ENCODE measurements around the gene TBC1D22A.

The TBC1D22A gene

DNA sequence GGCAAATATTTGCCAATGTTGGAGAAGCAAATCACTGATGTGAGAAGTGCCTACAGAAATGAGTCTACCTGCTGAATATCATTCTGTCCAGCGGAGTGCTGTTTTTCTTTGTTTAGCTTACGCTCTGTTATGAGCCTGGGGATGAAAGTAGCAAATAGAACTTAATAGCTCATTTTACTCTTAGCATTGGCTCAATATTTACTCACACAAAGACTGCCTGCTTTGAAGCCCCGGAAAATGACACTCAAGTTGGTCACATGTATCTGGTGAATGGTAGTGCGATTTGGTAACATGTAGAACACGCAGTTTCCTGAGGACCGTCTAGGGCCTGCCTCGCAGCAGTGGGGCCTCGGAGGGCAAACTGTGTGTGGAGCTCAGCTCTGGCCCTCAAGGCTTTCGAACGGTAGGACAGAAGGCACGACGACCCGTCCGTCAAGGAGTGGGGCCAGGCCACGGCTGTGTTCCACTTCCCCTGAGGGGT is 38.9 kb downstream of the TBC1D22A start:
- no peaks in the 10 kb centered on the region for H3K27me3 ChIP-seq (ENCODE audit: insufficient read depth, low read length)
- no peak overlapping the region for H3K4me3 ChIP-seq (ENCODE audit: low read length)
- no peak overlapping the region for H3K27ac ChIP-seq (ENCODE audit: low read length)
- H3K36me3 ChIP-seq (ENCODE audit: insufficient read depth, low read depth, low read length), result peaks cover 13% of the 10 kb centered on the region
- H3K9me3 ChIP-seq (ENCODE audit: insufficient read depth, low read depth, low read length), result no peaks in the 10 kb centered on the region
- no peak overlapping the region for H3K9ac ChIP-seq (ENCODE audit: low read depth, low read length)
- peaks cover 2% of the 10 kb centered on the region; the same call in 1 of the 2 replicates for H3K4me1 ChIP-seq (ENCODE audit: insufficient read depth, low read length)

DNA sequence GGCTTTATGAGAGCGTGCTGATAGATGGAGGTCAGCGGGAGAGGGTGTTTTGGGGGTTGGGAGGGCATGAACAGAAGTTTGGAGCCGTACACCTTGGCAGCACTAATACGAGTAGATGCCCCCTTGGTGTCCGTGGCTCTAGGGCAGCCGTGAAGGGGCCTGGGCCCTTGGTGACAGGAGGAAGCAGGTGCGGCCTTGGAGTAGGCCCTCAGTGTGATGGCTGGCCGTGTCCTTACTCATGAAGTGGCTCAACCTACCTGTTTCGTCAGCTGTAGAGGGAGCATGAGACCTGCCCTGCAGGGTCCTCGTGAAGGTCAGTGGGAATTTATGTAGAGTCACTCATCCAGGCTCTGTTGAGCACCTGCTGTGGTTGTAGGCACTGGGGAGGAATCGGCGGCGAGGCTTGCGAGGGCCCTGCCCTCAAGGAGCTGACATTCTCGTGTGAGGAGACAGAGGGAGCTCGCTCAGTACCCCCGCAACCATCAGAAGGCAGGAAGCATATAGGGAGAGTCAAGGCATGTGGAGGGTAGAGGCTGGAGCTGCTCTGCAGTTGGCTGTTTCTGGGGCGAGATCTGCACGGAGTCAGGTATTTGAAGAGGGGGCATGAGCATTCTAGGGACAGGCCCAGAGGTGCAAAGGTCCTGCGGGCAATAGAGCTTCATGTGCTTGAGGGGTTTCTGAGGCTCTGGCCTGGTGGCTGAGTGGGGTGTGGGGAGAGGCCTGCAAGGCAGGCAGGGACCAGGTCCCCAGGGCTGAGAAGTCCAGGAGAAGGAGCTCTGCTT is 39.6 kb downstream of the TBC1D22A start:
- no peak overlapping the region for H3K27ac ChIP-seq (ENCODE audit: low read length)
- H3K27me3 ChIP-seq (ENCODE audit: insufficient read depth, low read length), result no peaks in the 10 kb centered on the region
- peaks cover 13% of the 10 kb centered on the region for H3K36me3 ChIP-seq (ENCODE audit: insufficient read depth, low read depth, low read length)
- H3K4me3 ChIP-seq (ENCODE audit: low read length), result no peak overlapping the region
- H3K9me3 ChIP-seq (ENCODE audit: insufficient read depth, low read depth, low read length), result no peaks in the 10 kb centered on the region
- H3K4me1 ChIP-seq (ENCODE audit: insufficient read depth, low read length), result peaks cover 4% of the 10 kb centered on the region
- H3K9ac ChIP-seq (ENCODE audit: low read depth, low read length), result no peak overlapping the region

DNA sequence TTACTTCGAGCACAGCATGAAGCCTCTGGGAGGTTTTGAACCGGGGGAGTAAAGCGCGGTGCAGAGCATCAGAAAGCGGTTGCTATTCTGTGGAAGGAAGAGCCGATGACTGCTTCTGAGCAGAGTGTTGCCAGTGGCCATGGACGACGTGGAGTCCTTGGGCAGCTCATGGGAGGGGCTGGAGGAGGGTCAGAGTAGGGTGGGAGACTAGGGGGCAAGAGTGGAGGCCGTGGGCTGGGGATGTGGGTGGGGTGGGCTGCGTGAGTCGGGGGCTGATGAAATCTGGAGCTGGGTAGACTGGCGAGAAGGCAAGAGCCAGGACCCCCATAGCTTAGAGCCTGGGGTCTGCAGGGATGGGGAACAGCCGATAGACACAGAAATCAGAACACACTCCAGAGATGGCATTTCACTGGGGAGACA is 40.2 kb downstream of the TBC1D22A start:
- Histone ChIP-seq H3K36me3 (ENCODE audit: insufficient read depth, low read depth, low read length) (peaks cover 13% of the 10 kb centered on the region), H3K27me3 (ENCODE audit: insufficient read depth, low read length) (no peaks in the 10 kb centered on the region), H3K9ac (ENCODE audit: low read depth, low read length) (no peak overlapping the region), H3K4me3 (ENCODE audit: low read length) (no peak overlapping the region), H3K4me1 (ENCODE audit: insufficient read depth, low read length) (peaks cover 6% of the 10 kb centered on the region), H3K9me3 (ENCODE audit: insufficient read depth, low read depth, low read length) (no peaks in the 10 kb centered on the region), H3K27ac (ENCODE audit: low read length) (no peak overlapping the region)

DNA sequence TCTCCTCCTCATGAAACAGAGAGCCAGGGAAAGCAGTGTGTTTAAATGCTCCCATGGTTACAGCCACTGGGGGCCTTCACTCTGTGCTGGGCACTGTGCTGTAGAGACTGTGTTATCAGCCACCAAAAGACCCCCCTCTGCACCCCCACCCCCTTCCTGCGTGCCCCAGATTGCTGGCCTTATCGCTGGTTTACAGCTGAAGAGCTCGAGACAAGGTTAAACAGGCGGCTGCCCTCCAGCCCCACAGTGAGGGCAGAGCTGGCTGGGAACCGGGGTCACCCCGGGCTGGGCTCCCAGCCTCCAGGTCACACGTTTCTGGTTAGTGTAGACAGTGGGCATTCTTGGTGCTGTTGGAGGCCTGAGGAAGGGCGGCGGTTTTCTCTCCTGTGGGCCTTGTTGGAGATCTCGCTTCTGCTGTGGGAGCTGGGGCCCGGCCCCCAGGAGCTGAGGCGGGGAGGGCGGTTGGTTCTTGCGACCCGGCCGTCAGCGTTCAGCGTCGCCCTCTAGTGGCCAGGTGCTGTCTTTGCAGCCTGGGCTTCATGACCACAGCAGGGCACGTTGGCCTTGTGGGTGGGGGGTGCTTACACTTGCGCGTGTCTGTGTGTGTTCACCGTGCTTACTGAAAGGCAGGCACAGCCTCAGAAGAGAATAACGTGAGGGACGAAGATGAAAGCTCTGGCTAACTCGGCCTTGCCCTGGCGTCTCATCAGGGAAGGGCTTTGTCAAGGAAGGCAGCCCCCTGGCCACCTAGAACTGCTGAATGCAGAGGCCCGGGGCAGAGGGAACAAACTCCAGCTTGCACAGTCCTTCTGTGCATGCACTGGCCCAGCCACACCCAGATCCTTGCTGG is 40.8 kb downstream of the TBC1D22A start:
- peaks cover 13% of the 10 kb centered on the region for H3K36me3 ChIP-seq (ENCODE audit: insufficient read depth, low read depth, low read length)
- H3K27ac ChIP-seq (ENCODE audit: low read length), result no peak overlapping the region
- H3K9me3 ChIP-seq (ENCODE audit: insufficient read depth, low read depth, low read length), result no peaks in the 10 kb centered on the region
- H3K27me3 ChIP-seq (ENCODE audit: insufficient read depth, low read length), result no peaks in the 10 kb centered on the region
- peaks cover 6% of the 10 kb centered on the region for H3K4me1 ChIP-seq (ENCODE audit: insufficient read depth, low read length)
- no peak overlapping the region for H3K9ac ChIP-seq (ENCODE audit: low read depth, low read length)
- no peak overlapping the region for H3K4me3 ChIP-seq (ENCODE audit: low read length)

DNA sequence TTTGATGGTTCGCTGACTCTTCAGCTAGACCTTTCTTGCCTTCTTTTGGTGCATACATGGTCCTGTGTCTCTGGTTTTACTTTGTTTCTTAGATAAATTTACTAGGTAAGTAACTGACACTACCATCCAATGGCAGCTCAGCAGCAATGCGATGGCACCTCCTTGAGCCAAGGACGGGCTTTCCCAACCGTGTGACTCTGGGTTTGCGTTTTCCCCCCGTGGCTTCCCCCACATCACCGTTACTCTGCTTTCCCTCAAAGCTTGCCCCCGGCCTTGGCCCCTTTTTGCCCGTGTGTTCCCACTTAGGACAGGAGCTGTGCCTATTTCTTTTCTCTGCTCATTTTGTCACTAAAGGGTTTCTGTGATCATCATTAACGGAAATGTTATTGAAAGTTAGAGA is 41.5 kb downstream of the TBC1D22A start:
- Histone ChIP-seq H3K27me3 (ENCODE audit: insufficient read depth, low read length) (no peaks in the 10 kb centered on the region), H3K4me1 (ENCODE audit: insufficient read depth, low read length) (peaks cover 6% of the 10 kb centered on the region), H3K4me3 (ENCODE audit: low read length) (no peak overlapping the region), H3K9me3 (ENCODE audit: insufficient read depth, low read depth, low read length) (no peaks in the 10 kb centered on the region), H3K36me3 (ENCODE audit: insufficient read depth, low read depth, low read length) (peaks cover 13% of the 10 kb centered on the region), H3K27ac (ENCODE audit: low read length) (no peak overlapping the region), H3K9ac (ENCODE audit: low read depth, low read length) (no peak overlapping the region)

DNA sequence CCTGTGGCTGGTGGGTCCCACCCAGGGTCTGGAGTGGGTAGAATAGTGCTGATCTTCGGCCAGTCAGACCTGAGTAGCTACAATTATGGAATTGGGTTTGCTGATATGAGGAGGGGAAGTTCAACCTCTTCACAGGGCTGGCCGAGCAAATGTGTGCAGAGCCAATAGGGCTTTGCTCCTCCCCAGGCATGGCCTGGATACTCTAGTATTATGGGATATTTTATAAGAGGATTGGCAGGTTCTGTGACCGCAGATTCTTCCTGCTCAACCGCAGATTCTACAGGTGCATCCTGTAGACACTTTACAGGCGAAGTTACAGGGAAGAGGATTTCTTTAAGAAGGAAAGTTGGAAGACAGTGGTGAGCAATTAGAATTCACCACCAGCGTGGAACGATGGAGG is 44.3 kb downstream of the TBC1D22A start:
- Histone ChIP-seq H3K4me1 (ENCODE audit: insufficient read depth, low read length) (peaks cover 6% of the 10 kb centered on the region), H3K9me3 (ENCODE audit: insufficient read depth, low read depth, low read length) (no peaks in the 10 kb centered on the region), H3K27ac (ENCODE audit: low read length) (no peak overlapping the region), H3K4me3 (ENCODE audit: low read length) (no peak overlapping the region), H3K36me3 (ENCODE audit: insufficient read depth, low read depth, low read length) (no peaks in the 10 kb centered on the region), H3K27me3 (ENCODE audit: insufficient read depth, low read length) (no peaks in the 10 kb centered on the region), H3K9ac (ENCODE audit: low read depth, low read length) (no peak overlapping the region; the same call in 1 of the 2 replicates)

DNA sequence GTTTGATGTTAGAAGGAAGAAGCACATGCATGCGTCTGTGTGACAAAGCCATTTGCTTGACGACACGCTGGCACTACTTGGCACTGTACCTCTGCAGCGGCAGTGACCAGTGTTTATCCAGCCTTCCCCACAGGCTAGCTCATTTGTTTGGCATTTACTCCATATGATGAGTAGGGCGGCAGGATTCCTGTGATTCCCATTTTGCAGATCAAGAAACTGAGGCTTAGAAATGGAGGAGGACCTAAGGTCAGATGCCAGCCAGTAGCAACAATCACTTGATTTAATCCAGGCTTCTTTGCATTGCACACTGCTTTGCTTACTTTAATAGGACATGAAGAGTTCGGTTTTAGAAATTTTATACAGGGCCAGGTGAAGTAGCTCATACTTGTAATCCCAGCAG is 45.0 kb downstream of the TBC1D22A start:
- Histone ChIP-seq H3K4me3 (ENCODE audit: low read length) (no peak overlapping the region), H3K9ac (ENCODE audit: low read depth, low read length) (no peak overlapping the region), H3K27ac (ENCODE audit: low read length) (no peak overlapping the region), H3K36me3 (ENCODE audit: insufficient read depth, low read depth, low read length) (no peaks in the 10 kb centered on the region), H3K9me3 (ENCODE audit: insufficient read depth, low read depth, low read length) (no peaks in the 10 kb centered on the region), H3K27me3 (ENCODE audit: insufficient read depth, low read length) (no peaks in the 10 kb centered on the region), H3K4me1 (ENCODE audit: insufficient read depth, low read length) (peaks cover 6% of the 10 kb centered on the region)

DNA sequence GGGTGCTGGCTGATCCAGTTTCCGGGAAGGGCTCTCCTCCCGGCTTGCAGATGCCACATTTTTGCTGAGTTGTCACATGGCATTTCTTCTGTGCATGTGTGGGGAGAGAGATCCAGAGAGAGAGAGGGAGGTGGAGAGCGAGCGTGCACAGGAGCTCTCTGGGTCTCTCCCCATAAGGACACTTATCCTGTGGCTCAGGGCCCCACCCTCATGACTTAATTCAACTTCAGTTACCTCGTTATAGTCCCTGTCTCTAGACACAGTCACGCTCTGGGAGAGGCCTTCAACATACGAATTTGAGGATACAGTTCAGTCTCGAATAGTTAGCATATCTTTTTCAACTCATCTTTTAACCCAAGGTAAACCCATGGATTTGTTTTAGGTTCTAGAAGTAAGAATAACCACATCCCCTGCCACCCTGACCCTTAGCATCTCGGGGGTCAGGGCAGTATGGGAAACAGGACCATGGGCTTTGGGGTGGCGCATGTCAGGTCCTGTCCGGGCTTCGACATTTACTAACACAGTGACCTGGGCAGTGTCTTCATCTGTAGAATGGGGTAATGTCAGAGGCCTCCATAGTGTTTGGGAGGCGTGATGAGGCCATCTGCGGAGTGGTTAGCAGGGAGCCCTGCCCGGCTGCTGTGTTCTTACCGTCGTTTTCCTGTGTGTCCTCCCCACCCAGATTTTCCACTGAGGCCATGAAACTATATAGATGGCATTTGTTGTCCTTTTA is 46.9 kb downstream of the TBC1D22A start:
- Histone ChIP-seq H3K27ac (ENCODE audit: low read length) (no peak overlapping the region), H3K9me3 (ENCODE audit: insufficient read depth, low read depth, low read length) (no peaks in the 10 kb centered on the region), H3K4me1 (ENCODE audit: insufficient read depth, low read length) (peaks cover 6% of the 10 kb centered on the region), H3K27me3 (ENCODE audit: insufficient read depth, low read length) (no peaks in the 10 kb centered on the region), H3K36me3 (ENCODE audit: insufficient read depth, low read depth, low read length) (no peaks in the 10 kb centered on the region), H3K9ac (ENCODE audit: low read depth, low read length) (no peak overlapping the region), H3K4me3 (ENCODE audit: low read length) (no peak overlapping the region)

DNA sequence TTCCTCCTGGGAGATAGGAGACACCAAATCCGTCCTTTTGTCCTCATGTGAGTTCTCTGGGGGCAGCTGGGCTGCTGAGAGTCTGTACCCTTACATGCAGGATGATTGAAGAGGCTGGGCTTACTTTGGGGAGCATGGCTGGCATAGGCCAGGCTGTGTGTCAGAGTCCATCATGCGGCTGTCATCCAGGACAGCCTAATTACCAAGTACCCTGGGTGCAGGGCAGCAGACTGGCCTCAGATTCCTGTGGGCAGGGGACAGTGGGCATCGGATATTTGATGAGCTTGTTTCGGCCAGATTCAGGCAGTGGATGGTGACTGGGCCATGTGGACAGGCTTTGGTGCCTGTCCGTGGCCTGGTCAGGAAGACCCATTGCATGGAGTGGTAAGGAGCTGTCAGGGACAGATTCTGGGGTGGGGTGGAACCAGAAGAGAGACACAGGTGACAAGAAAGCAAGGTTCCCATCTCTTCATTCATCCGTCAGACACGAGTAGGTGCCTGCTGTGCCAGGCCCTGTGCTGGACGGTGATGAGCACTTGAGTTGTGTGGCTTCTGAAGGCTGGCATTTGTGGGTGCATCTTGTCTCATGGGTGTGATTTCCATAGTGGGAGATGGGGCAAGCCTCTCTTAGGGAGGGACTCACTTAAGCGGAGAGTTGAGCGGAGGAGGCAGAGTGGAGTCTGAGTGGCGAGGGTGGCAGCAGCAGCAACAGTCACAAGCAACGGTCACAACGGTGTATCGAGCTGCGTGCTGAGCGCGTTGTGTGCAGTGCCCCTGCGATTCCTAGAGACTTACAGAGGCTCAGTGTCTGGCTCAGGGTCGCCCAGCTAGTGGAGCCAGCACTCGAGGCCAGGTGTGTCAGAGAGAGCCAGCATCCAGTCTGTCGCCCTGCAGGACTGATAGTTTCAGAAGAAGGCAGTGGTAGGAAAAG is 48.7 kb downstream of the TBC1D22A start:
- Histone ChIP-seq H3K27me3 (ENCODE audit: insufficient read depth, low read length) (no peaks in the 10 kb centered on the region), H3K9ac (ENCODE audit: low read depth, low read length) (no peak overlapping the region), H3K4me3 (ENCODE audit: low read length) (no peak overlapping the region), H3K36me3 (ENCODE audit: insufficient read depth, low read depth, low read length) (no peaks in the 10 kb centered on the region), H3K4me1 (ENCODE audit: insufficient read depth, low read length) (peaks cover 7% of the 10 kb centered on the region), H3K9me3 (ENCODE audit: insufficient read depth, low read depth, low read length) (no peaks in the 10 kb centered on the region), H3K27ac (ENCODE audit: low read length) (no peak overlapping the region)

DNA sequence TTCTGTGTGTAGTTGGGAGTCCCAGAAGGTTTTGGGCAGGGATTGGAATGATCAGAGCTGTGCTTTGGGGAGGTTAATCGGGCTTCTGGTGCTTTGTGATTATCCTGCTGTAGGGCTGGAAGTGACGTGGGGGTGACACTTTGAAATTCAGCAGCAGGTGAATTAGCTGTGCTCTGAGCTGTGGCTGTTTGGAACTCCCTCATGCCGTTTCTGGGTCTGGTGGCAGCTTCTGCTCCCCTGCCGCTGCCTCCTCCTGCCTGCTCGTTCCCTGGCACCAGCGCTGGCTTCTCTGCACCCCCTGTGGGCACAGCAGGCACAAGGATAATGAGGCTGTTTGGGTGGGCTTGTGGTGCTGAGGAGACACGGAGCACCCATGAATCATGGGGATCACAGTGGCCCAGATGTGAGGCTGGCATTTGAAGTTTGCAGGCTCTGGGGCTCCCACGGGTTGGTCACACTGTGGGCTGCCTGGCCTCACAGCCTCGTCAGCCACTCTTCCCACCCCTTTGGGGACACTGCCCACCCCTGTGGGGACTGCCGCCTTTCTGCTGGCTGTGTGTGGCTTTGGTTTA is 49.7 kb downstream of the TBC1D22A start:
- peaks cover 7% of the 10 kb centered on the region for H3K4me1 ChIP-seq (ENCODE audit: insufficient read depth, low read length)
- H3K27ac ChIP-seq (ENCODE audit: low read length), result no peak overlapping the region
- H3K9me3 ChIP-seq (ENCODE audit: insufficient read depth, low read depth, low read length), result no peaks in the 10 kb centered on the region
- no peak overlapping the region for H3K4me3 ChIP-seq (ENCODE audit: low read length)
- H3K27me3 ChIP-seq (ENCODE audit: insufficient read depth, low read length), result no peaks in the 10 kb centered on the region
- no peak overlapping the region for H3K9ac ChIP-seq (ENCODE audit: low read depth, low read length)
- no peaks in the 10 kb centered on the region for H3K36me3 ChIP-seq (ENCODE audit: insufficient read depth, low read depth, low read length)
